ENCODE data around the gene CCDC81. TPM values are rescaled to one million over a fixed set of nuclear protein-coding genes. Genes with fewer than 3 reads are reported as not detected.

Gene CCDC81
- total RNA-seq = 10 to 100 TPM in 1 of 2 donors, 1 to 10 TPM in 1; 2.0 to 21.4 TPM

DNA sequence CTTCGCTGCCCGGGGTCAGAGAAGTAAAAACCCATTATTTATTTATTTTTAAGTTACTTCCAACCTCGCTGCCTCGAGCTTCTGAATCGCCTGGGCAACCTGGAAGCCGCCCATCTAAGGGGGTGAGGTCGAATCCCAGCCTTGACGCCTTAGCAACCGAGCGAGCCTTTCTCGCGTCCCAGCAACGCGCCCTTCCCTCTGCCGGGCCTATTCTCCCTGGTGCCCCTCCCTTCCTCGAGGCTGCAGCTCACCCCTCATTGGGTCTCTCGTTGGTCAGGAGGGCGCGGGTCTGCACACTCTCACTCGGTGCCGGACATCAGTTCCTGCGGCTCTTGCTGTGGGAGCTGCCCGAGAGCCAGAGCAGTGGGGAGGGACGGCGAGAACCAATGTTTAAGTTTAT, at the start of gene CCDC81:
Gene CCDC81, plus strand, starts transcription at position 302 of the 400 bp plus-strand sequence. CDS start 277 bp downstream, outside the sequence.
- no peaks in the 10 kb centered on the region for H3K36me3 ChIP-seq
- DNase-seq (ENCODE audit: low spot score) (no peak), ATAC-seq (ENCODE audit: insufficient number of reproducible peaks, low FRiP score, low read depth) (no peak)
- H3K27me3 ChIP-seq (replicated peaks; ENCODE audit: insufficient read depth) = no peaks in the 10 kb centered on the region
- no peaks in the 10 kb centered on the region for H3K9me3 ChIP-seq
- TF ChIP-seq, protein P1, sequence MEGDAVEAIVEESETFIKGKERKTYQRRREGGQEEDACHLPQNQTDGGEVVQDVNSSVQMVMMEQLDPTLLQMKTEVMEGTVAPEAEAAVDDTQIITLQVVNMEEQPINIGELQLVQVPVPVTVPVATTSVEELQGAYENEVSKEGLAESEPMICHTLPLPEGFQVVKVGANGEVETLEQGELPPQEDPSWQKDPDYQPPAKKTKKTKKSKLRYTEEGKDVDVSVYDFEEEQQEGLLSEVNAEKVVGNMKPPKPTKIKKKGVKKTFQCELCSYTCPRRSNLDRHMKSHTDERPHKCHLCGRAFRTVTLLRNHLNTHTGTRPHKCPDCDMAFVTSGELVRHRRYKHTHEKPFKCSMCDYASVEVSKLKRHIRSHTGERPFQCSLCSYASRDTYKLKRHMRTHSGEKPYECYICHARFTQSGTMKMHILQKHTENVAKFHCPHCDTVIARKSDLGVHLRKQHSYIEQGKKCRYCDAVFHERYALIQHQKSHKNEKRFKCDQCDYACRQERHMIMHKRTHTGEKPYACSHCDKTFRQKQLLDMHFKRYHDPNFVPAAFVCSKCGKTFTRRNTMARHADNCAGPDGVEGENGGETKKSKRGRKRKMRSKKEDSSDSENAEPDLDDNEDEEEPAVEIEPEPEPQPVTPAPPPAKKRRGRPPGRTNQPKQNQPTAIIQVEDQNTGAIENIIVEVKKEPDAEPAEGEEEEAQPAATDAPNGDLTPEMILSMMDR (IDR thresholded peaks at IDR 0.05) = no peak
- peak within 1 kb of the TSS; percentile 67 for H3K4me3 ChIP-seq
- H3K4me1 ChIP-seq (ENCODE audit: control insufficient read depth in 1 of 2, low read depth in 2 of 2) = no peaks in the 10 kb centered on the region
- no peak within 1 kb of the TSS for H3K27ac ChIP-seq

DNA sequence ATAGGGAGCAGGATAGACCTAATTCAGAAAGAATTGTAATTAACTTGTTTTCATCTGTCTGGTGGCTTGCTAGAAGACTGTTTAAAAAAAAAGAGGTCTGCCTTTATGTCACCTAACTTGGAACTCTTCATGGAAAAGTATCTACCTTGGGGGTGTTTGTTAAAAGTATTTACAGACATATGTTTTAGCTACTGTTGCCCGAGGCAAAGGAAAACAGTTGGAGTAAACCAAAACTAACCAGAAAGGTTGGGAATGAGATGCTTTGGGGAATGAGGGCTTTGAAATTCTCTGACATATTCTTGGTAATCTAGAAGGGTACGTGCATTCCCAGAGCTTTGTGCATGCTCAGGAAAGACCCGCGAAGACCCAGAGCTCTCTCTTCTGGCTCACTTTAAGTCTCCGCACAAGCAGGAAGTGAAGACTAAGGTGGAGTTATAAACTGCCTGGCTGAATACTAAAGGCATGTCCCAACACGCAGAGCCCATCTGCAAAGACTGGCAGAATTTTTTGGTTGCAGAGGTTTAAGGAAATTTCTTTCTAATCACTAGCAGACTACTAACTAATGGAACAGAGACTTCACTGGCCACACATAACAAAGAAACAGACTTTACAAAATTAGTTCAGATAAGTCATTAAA, 39.4 kb upstream of the CCDC81 start:
- ATAC-seq (ENCODE audit: insufficient number of reproducible peaks, low FRiP score, low read depth) (no peak), DNase-seq (ENCODE audit: low spot score) (no peak)
- TF ChIP-seq, protein P1 (IDR thresholded peaks at IDR 0.05) = no peak
- H3K4me3 ChIP-seq = no peak overlapping the region
- peaks cover 7% of the 10 kb centered on the region for H3K36me3 ChIP-seq
- H3K27me3 ChIP-seq (replicated peaks; ENCODE audit: insufficient read depth) = no peaks in the 10 kb centered on the region
- no peak overlapping the region for H3K27ac ChIP-seq
- peaks cover 4 to 8% of the 10 kb centered on the region in 2 donors for H3K4me1 ChIP-seq (ENCODE audit: control insufficient read depth in 1 of 2, low read depth in 2 of 2)
- H3K9me3 ChIP-seq = no peaks in the 10 kb centered on the region

DNA sequence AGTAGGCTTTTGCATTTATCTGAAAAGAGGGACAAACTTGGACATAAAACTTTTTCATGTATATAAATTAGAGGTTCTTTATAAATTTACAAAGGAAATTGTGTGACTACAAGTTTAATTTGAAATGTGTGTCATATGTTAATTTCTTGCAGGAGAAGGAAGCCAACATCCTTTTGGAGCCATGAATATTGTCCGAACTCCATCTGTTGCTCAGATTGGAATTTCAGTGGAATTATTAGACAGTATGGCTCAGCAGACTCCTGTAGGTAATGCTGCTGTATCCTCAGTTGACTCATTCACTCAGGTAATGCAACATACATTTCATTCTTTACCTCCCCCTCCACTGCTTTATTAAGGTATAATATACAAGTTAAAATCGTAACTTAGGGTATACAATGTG, 37.5 kb upstream of the CCDC81 start:
- Histone ChIP-seq H3K36me3 (peaks cover 7% of the 10 kb centered on the region), H3K9me3 (no peaks in the 10 kb centered on the region), H3K4me3 (no peak overlapping the region), H3K27me3 (replicated peaks; ENCODE audit: insufficient read depth) (no peaks in the 10 kb centered on the region), H3K27ac (no peak overlapping the region), H3K4me1 (ENCODE audit: control insufficient read depth in 1 of 2, low read depth in 2 of 2) (peaks cover 4% of the 10 kb centered on the region in 2 donors)
- TF ChIP-seq, protein P1 (IDR thresholded peaks at IDR 0.05) = no peak
- no peak for DNase-seq (ENCODE audit: low spot score)
- ATAC-seq (ENCODE audit: insufficient number of reproducible peaks, low FRiP score, low read depth) = no peak

DNA sequence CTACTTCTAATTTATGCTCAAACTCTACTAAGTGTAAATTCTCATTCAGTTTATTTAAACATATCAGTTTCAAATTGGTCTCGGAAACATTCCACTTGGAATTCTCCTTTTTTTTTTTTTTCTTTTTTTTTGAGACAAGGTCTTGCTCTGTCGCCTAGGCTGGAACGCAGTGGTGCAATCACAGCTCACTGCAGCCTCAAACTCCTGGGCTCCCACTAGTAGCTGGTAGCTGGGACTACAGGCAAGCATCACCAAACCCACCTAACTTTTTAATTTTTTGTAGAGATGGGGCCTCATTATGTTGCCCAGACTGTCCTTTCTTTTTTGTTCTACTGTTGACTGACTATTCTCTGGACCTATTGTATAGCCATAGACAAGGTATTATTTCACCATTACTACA, 33.3 kb upstream of the CCDC81 start:
- H3K4me3 ChIP-seq = no peak overlapping the region
- DNase-seq (ENCODE audit: low spot score) (no peak), ATAC-seq (ENCODE audit: insufficient number of reproducible peaks, low FRiP score, low read depth) (no peak)

DNA sequence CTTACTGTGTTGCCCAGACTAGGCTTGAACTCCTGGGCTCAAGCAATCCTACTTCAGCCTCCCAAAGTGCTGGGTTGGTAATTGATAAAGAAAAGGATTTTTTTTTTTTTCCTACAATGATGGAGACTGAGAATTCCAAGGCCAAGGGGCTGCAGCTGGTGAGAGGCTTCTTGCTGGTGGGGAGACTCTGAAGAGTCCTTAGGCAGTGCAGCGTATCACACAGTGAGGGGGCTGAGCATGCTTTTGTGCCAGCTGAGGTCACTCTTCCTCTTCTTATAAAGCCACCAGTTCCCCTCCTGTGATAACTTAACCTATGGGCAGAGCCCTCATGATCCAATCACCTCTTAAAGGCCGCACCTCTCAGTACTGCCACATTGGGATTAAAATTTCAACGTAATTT, 28.2 kb upstream of the CCDC81 start:
- TF ChIP-seq, protein P1 (IDR thresholded peaks at IDR 0.05) = no peak
- peak; percentile 20 for ATAC-seq (ENCODE audit: insufficient number of reproducible peaks, low FRiP score, low read depth)
- Histone ChIP-seq H3K27me3 (replicated peaks; ENCODE audit: insufficient read depth) (no peaks in the 10 kb centered on the region), H3K9me3 (no peaks in the 10 kb centered on the region), H3K36me3 (peaks cover 5% of the 10 kb centered on the region), H3K4me3 (no peak overlapping the region), H3K27ac (no peak overlapping the region), H3K4me1 (ENCODE audit: control insufficient read depth in 1 of 2, low read depth in 2 of 2) (peaks cover 4% of the 10 kb centered on the region in 2 donors)
- DNase-seq (ENCODE audit: low spot score) = no peak

More for the DNA sequence above, 33.3 kb upstream of the CCDC81 start:
- peaks cover 4% of the 10 kb centered on the region in 2 donors for H3K4me1 ChIP-seq (ENCODE audit: control insufficient read depth in 1 of 2, low read depth in 2 of 2)
- H3K27me3 ChIP-seq (replicated peaks; ENCODE audit: insufficient read depth) = no peaks in the 10 kb centered on the region
- no peak overlapping the region for H3K27ac ChIP-seq
- no peaks in the 10 kb centered on the region for H3K9me3 ChIP-seq
- TF ChIP-seq, protein P1 (IDR thresholded peaks at IDR 0.05) = no peak
- H3K36me3 ChIP-seq = peaks cover 8% of the 10 kb centered on the region
